GM12878 (cell line): Measurements from ENCODE around the gene TNP1. TPM values are rescaled to one million over a fixed set of nuclear protein-coding genes. Genes with fewer than 3 reads are reported as not detected.

Experiments used
- ATAC-seq: fragments of 200-7000 bp; cut with Tn5 transposase; 3 replicates; pipeline ENCODE4 v1.9.1; 2020; ENCODE audit warnings: mild to moderate bottlenecking, moderate library complexity
- BruUV-seq: library from RNA; stranded (reverse); fragments of 400-500 nt; replicated peaks from 2 replicates; lab custom pipeline; 2021; lab: Mats Ljungman, UMichigan
- CTCF ChIA-PET: fragments of 300-600 bp; sonication (Branson Sonifier 250); formaldehyde crosslinking; extraction: SDS; loops from one replicate; lab custom pipeline; 2021; ENCODE audit warnings: inconsistent platforms; lab: Yijun Ruan, JAX
- POLR2A ChIA-PET: fragments of 350-600 bp; formaldehyde crosslinking; extraction: SDS; loops from one replicate; lab custom pipeline; 2021; ENCODE audit warnings: inconsistent platforms; lab: Charles Lee
- RAD21 ChIA-PET: fragments of 300-600 bp; sonication (Branson Sonifier 250); formaldehyde crosslinking; loops from one replicate; lab custom pipeline; 2023; ENCODE audit warnings: antibody characterized with exemption; ENCODE audit not compliant: unreplicated experiment; lab: Charles Lee
- SMC1A ChIA-PET: fragments of 300-600 bp; sonication (Branson Sonifier 250); formaldehyde crosslinking; loops from one replicate; lab custom pipeline; 2023; ENCODE audit not compliant: unreplicated experiment, uncharacterized antibody; lab: Charles Lee
- DNase-seq: peaks from one replicate; pipeline ENCODE4 v3.0.0-alpha.2; 2011; ENCODE audit warnings: low read depth, low spot score
- FAIRE-seq: peaks from 3 replicates; lab custom pipeline; 2011; peaks lifted over from hg19 to GRCh38; lab: Jason Lieb, UNC
- H2AFZ ChIP-seq: 2 replicates; pipeline ENCODE4 v1.6.0; 2011; ENCODE audit warnings: low read depth, low read length, control low read depth; ENCODE audit not compliant: control insufficient read depth
- H3K27ac ChIP-seq: 2 replicates; pipeline ENCODE4 v1.5.1; 2011; ENCODE audit warnings: control low read depth; ENCODE audit not compliant: control insufficient read depth, insufficient read depth
- H3K27me3 ChIP-seq, 2 experiments: replicated peaks in 1 of 2; 2 replicates each; pipeline versions ENCODE4 v1.6.0 to v1.6.1; 2011; ENCODE audit warnings: low read length in 1 of 2; ENCODE audit not compliant: control insufficient read depth in 2 of 2, insufficient read depth in 2 of 2
- H3K36me3 ChIP-seq, 2 experiments: 2 replicates each; pipeline ENCODE4 v1.5.1; 2011; ENCODE audit warnings: low read length in 1 of 2; ENCODE audit not compliant: control insufficient read depth in 2 of 2, insufficient read depth in 2 of 2
- H3K4me1 ChIP-seq: 2 replicates; pipeline ENCODE4 v1.6.1; 2011; ENCODE audit warnings: mild to moderate bottlenecking, low read length, moderate library complexity, mixed read lengths; ENCODE audit not compliant: control insufficient read depth, insufficient read depth
- H3K4me2 ChIP-seq: 2 replicates; pipeline ENCODE4 v1.6.0; 2011; ENCODE audit warnings: control low read depth; ENCODE audit not compliant: control insufficient read depth, insufficient read depth
- H3K4me3 ChIP-seq: fragments of 200-600 bp; sonication (generic); 2 replicates; pipeline ENCODE4 v1.5.1; 2016
- H3K79me2 ChIP-seq: 2 replicates; pipeline ENCODE4 v1.6.0; 2011; ENCODE audit warnings: low read length; ENCODE audit not compliant: control insufficient read depth, insufficient read depth
- H3K9ac ChIP-seq: 2 replicates; pipeline ENCODE4 v1.8.0; 2011; ENCODE audit warnings: low read length, control low read depth, mixed read lengths; ENCODE audit not compliant: control insufficient read depth, insufficient read depth
- H3K9me3 ChIP-seq: replicated peaks from 3 replicates; pipeline ENCODE4 v1.5.1; 2011; ENCODE audit warnings: mild to moderate bottlenecking, low read length; ENCODE audit not compliant: control insufficient read depth, insufficient read depth
- H4K20me1 ChIP-seq: 2 replicates; pipeline ENCODE4 v1.6.0; 2011; ENCODE audit not compliant: control insufficient read depth, insufficient read depth
- FOXM1 ChIP-seq: IDR thresholded peaks from 2 replicates; pipeline ENCODE4 v1.6.1; 2012; ENCODE audit warnings: low read depth, mild to moderate bottlenecking, inconsistent platforms, low read length, moderate library complexity
- IKZF2 ChIP-seq, 2 experiments: fragments of 450-650 bp; IDR thresholded peaks; 2 replicates each; pipeline ENCODE4 v1.6.1; 2017; ENCODE audit warnings: mild to moderate bottlenecking in 2 of 2, moderate library complexity in 2 of 2
- KAT2A ChIP-seq: conservative IDR thresholded peaks from 2 replicates; pipeline ENCODE4 v1.6.1; 2011; ENCODE audit warnings: low read depth, low read length; ENCODE audit not compliant: control insufficient read depth
- NRF1 ChIP-seq: conservative IDR thresholded peaks from 2 replicates; pipeline ENCODE4 v1.6.1; 2011; ENCODE audit warnings: mild to moderate bottlenecking, low read depth, low read length, improper control_type of control experiment
- PRDM15 ChIP-seq: fragments of 450-650 bp; formaldehyde crosslinking; IDR thresholded peaks from 2 replicates; pipeline ENCODE4 v1.4.0; 2020; ENCODE audit warnings: mild to moderate bottlenecking, moderate library complexity
- SMAD1 ChIP-seq: fragments of 450-650 bp; IDR thresholded peaks from 2 replicates; pipeline ENCODE4 v1.6.1; 2018; ENCODE audit warnings: mild to moderate bottlenecking, low read depth; ENCODE audit not compliant: partially characterized antibody
- SREBF1 ChIP-seq: IDR thresholded peaks from 2 replicates; pipeline ENCODE4 v1.6.1; 2012; ENCODE audit warnings: mild to moderate bottlenecking, low read length
- SRF ChIP-seq, 2 experiments: IDR thresholded peaks; 2 replicates each; pipeline ENCODE4 v1.6.1; 2011; ENCODE audit warnings: low read depth in 2 of 2, low read length in 2 of 2, mild to moderate bottlenecking in 1 of 2, moderate library complexity in 1 of 2
- ZBTB40 ChIP-seq: fragments of 450-650 bp; IDR thresholded peaks from 2 replicates; pipeline ENCODE4 v1.6.1; 2016; ENCODE audit warnings: mild to moderate bottlenecking, moderate library complexity, borderline replicate concordance
- ZNF274 ChIP-seq: IDR thresholded peaks from one replicate; pipeline ENCODE4 v1.8.0; 2011; ENCODE audit not compliant: insufficient read length, insufficient read depth
- WGBS: methylation state at CpG from one replicate; pipeline ENCODE4 v1.1.6; 2016; ENCODE audit warnings: low lambda C conversion rate; ENCODE audit not compliant: insufficient replicate concordance, insufficient coverage; ENCODE audit errors: missing lambda C conversion rate; 5-methylcytosine and 5-hydroxymethylcytosine counted together
- in situ Hi-C: fragments of 300-500 bp; cut with MboI; formaldehyde crosslinking; loops from 9 replicates; pipeline ENCODE4 v1.14.3; 2018; ENCODE audit warnings: mixed read lengths
- intact Hi-C: fragments of 100-400 bp; cut with micrococcal nuclease; formaldehyde crosslinking; loops from one replicate; pipeline ENCODE4 v1.14.2; 2022; ENCODE audit not compliant: unreplicated experiment
- polyA plus RNA-seq, 11 experiments: library from polyadenylated mRNA; depleted of rRNA in 4 of 11; unstranded in 6 of 11; stranded (reverse) in 5 of 11; fragments of >200 nt; fragmentation: Nextera tagmentation in 4 of 11; fragmentation: Illumina TruSeq in 1 of 11; extraction: Ambion mirVana in 4 of 11; extraction: Trizol in 1 of 11; gene quantifications; 1 replicate in 1 of 11; 2 replicates in 10 of 11; pipeline versions ENCODE4 v1.2.1 to v1.2.3, GENCODE V29; 2011 to 2016; ENCODE audit warnings: inconsistent platforms in 2 of 11, missing spikeins in 2 of 11, low read depth in 1 of 11
- total RNA-seq, 4 experiments: library from RNA; depleted of rRNA in 3 of 4; stranded (reverse); fragments of >200 nt in 3 of 4; fragmentation: Illumina TruSeq in 1 of 4; extraction: Trizol in 1 of 4; gene quantifications; 2 replicates each; pipeline versions ENCODE4 v1.2.1 to v1.2.3, GENCODE V29; 2013 to 2021

Gene TNP1
- total and polyA plus RNA-seq, 10 of the 15 experiments (the other 5 are each of a cell fraction or from before 2014, with no cell fraction given) = not detected

GRCh38 chr2:216887138-216887537 is 27.3 kb upstream of the TNP1 start:
- WGBS = 27% methylated on average over 7 of the region's 8 CpGs
- ChIA-PET RAD21 (no interaction called here), SMC1A (no interaction called here), CTCF (no interaction called here)
- TF ChIP-seq KAT2A = no peak
- TF ChIP-seq, all 136 proteins: peak for 0
- Histone ChIP-seq H3K27ac (no peak overlapping the region), H3K36me3 (no peaks in the 10 kb centered on the region), H3K4me1 (no peaks in the 10 kb centered on the region), H2AFZ (no peak overlapping the region), H3K79me2 (no peaks in the 10 kb centered on the region), H3K27me3 (no peaks in the 10 kb centered on the region; a peak in 1 of 4 replicates), H4K20me1 (no peaks in the 10 kb centered on the region), H3K4me2 (no peak overlapping the region), H3K9ac (no peak overlapping the region), H3K9me3 (no peaks in the 10 kb centered on the region; the same call in 2 of the 3 replicates), H3K4me3 (no peak overlapping the region)
- no peak for FAIRE-seq
- intact Hi-C loops = no loop called here
- in situ Hi-C loops = no loop called here
- no TSS peak for BruUV-seq
- no peak for DNase-seq
- POLR2A ChIA-PET = no interaction called here
- ATAC-seq = no peak

- H3K79me2 ChIP-seq = no peaks in the 10 kb centered on the region
- WGBS = 62% methylated on average over 22 of the region's 32 CpGs
- no TSS peak for BruUV-seq
- H3K36me3 ChIP-seq = no peaks in the 10 kb centered on the region
- no peak overlapping the region for H3K27ac ChIP-seq
- no peak overlapping the region for H3K9ac ChIP-seq
- ChIA-PET POLR2A (no interaction called here), CTCF (no interaction called here), SMC1A (no interaction called here), RAD21 (no interaction called here)
- intact Hi-C loops = no loop called here
- H2AFZ ChIP-seq = no peak overlapping the region
- in situ Hi-C loops = no loop called here
- no peaks in the 10 kb centered on the region for H3K27me3 ChIP-seq
- ATAC-seq (no peak), DNase-seq (no peak), FAIRE-seq (no peak)
- H3K9me3 ChIP-seq = no peaks in the 10 kb centered on the region
- H3K4me3 ChIP-seq = no peak overlapping the region
- no peak overlapping the region for H3K4me2 ChIP-seq
- H4K20me1 ChIP-seq = no peaks in the 10 kb centered on the region
- no peaks in the 10 kb centered on the region for H3K4me1 ChIP-seq
- TF ChIP-seq ZNF274 (no peak), NRF1 (no peak), PRDM15 (CRISPR knock-in tag) (no peak), SREBF1 (no peak), IKZF2 (IDR thresholded peaks at IDR 0.05) (no peak), ZBTB40 (no peak), SMAD1 (no peak), FOXM1 (no peak), SRF (IDR thresholded peaks at IDR 0.05; ENCODE audit: low read depth in 2 of 2, low read length in 2 of 2) (no peak)
Observed at GRCh38 chr2:216885117-216885553, 25.3 kb upstream of the TNP1 start.
